Cardiac muscle cell (in vitro differentiated cells and primary cell): ENCODE measurements around the gene ASGR2. TPM values are rescaled to one million over a fixed set of nuclear protein-coding genes. Genes with fewer than 3 reads are reported as not detected.
"Not testable (repeated sequence)": the region's sequence is repeated elsewhere in the genome, so short reads cannot be mapped to it uniquely, and the experiment has no call there.

Experiments used
- DNase-seq, 2 donors: peaks; one replicate each; pipeline versions ENCODE4 v3.0.0 to v3.0.0-alpha.2; 2010 to 2017; ENCODE audit warnings: low read depth in 1 of 2, low spot score in 1 of 2
- H3K27ac ChIP-seq: fragments of 200-600 bp; sonication (generic); 2 replicates; pipeline ENCODE4 v1.5.1; 2016
- H3K27me3 ChIP-seq: fragments of 200-600 bp; sonication (generic); 2 replicates; pipeline ENCODE4 v1.6.0; 2016; ENCODE audit warnings: control low read depth
- H3K36me3 ChIP-seq: fragments of 200-600 bp; sonication (generic); 2 replicates; pipeline ENCODE4 v1.5.1; 2016; ENCODE audit warnings: control low read depth
- H3K4me1 ChIP-seq: fragments of 200-600 bp; sonication (generic); 2 replicates; pipeline ENCODE4 v1.8.1; 2017; ENCODE audit warnings: low read depth, mild to moderate bottlenecking, mixed run types
- H3K4me3 ChIP-seq: fragments of 200-600 bp; sonication (generic); 2 replicates; pipeline ENCODE4 v1.5.1; 2016; ENCODE audit warnings: mild to moderate bottlenecking
- H3K9me3 ChIP-seq: fragments of 200-600 bp; sonication (generic); 2 replicates; pipeline ENCODE4 v1.5.1; 2017; ENCODE audit warnings: low read depth, mild to moderate bottlenecking, control low read depth
- polyA plus RNA-seq: library from polyadenylated mRNA; unstranded; fragments of >200 nt; fragmentation: Nextera tagmentation; extraction: Ambion mirVana; gene quantifications from 2 replicates; pipeline ENCODE4 v1.2.1, GENCODE V29; 2016
- total RNA-seq: library from RNA; depleted of rRNA; stranded (reverse); fragments of >200 nt; gene quantifications from 2 replicates; pipeline ENCODE4 v1.2.3, GENCODE V29; 2016
- TF ChIP-seq, protein P1 (sequence below): IDR thresholded peaks from 2 replicates; pipeline ENCODE4 v1.5.1; 2012; ENCODE audit warnings: low read depth, mild to moderate bottlenecking, low read length

ASGR2 gene
- total and polyA plus RNA-seq, 2 experiments from 2014 or later: 0.10 TPM; not detected in 1

- no peaks in the 10 kb centered on the region for H3K36me3 ChIP-seq
- no peak for DNase-seq
- no peaks in the 10 kb centered on the region for H3K27me3 ChIP-seq
- no peak overlapping the region for H3K27ac ChIP-seq
- no peaks in the 10 kb centered on the region for H3K4me1 ChIP-seq
- no peaks in the 10 kb centered on the region for H3K9me3 ChIP-seq
- no peak overlapping the region for H3K4me3 ChIP-seq
- TF ChIP-seq, protein P1, sequence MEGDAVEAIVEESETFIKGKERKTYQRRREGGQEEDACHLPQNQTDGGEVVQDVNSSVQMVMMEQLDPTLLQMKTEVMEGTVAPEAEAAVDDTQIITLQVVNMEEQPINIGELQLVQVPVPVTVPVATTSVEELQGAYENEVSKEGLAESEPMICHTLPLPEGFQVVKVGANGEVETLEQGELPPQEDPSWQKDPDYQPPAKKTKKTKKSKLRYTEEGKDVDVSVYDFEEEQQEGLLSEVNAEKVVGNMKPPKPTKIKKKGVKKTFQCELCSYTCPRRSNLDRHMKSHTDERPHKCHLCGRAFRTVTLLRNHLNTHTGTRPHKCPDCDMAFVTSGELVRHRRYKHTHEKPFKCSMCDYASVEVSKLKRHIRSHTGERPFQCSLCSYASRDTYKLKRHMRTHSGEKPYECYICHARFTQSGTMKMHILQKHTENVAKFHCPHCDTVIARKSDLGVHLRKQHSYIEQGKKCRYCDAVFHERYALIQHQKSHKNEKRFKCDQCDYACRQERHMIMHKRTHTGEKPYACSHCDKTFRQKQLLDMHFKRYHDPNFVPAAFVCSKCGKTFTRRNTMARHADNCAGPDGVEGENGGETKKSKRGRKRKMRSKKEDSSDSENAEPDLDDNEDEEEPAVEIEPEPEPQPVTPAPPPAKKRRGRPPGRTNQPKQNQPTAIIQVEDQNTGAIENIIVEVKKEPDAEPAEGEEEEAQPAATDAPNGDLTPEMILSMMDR: no peak
These were observed 15.7 kb downstream of the ASGR2 start for GRCh38 chr17:7098802-7099459.

DNA sequence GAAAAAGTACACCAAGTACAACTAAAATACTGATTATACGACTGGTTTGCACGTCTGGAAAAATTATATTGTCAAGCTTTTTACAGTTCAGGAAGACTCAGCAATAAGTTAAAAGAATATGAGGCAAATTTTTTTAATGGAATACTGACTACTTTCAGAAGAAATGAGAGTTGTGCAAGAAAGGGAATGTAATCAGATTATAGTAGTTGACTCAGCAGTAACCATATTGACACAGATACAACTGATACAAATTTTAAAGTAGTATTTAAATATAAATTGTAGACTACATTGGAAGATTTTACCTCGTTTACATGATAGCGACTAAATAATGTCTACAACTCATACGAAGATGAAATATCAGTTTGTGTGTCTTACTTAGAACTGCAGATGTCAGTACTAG lies 16.7 kb downstream of the ASGR2 start:
- Histone ChIP-seq H3K27ac (no peak overlapping the region), H3K27me3 (no peaks in the 10 kb centered on the region), H3K9me3 (no peaks in the 10 kb centered on the region), H3K4me1 (no peaks in the 10 kb centered on the region), H3K36me3 (no peaks in the 10 kb centered on the region), H3K4me3 (no peak overlapping the region)
- no peak for DNase-seq
- TF ChIP-seq, protein P1: no peak

GRCh38 chr17:7095625-7096024 lies 19.0 kb downstream of the ASGR2 start:
- Histone ChIP-seq H3K36me3 (no peaks in the 10 kb centered on the region), H3K27me3 (no peaks in the 10 kb centered on the region)
- TF ChIP-seq, protein P1: no peak

DNA sequence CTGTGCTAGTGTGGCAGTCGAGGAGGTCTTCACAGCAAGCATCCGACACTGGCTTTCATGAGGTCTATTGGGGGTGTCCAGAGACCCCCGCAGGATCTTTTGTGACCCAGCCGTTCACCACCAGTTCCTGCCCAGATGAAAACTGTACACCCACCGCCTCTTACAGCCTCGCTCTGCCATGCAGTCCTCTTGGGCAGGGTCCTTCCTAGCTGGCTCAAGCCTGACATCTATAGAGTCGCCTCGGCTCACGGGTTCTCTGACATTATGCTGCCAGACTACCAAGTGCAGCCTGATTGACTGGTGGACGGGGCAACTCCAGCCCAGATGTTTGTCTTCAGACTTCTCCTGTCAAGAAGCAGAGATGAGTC lies 20.0 kb downstream of the ASGR2 start:
- H3K36me3 ChIP-seq: no peaks in the 10 kb centered on the region
- no peak for DNase-seq
- H3K9me3 ChIP-seq: no peaks in the 10 kb centered on the region
- H3K4me1 ChIP-seq: no peaks in the 10 kb centered on the region
- H3K27me3 ChIP-seq: no peaks in the 10 kb centered on the region
- no peak overlapping the region for H3K27ac ChIP-seq
- TF ChIP-seq, protein P1: no peak
- no peak overlapping the region for H3K4me3 ChIP-seq

More at GRCh38 chr17:7095625-7096024, 19.0 kb downstream of the ASGR2 start:
- no peak overlapping the region for H3K27ac ChIP-seq
- no peaks in the 10 kb centered on the region for H3K9me3 ChIP-seq
- DNase-seq: no peak
- no peaks in the 10 kb centered on the region for H3K4me1 ChIP-seq
- H3K4me3 ChIP-seq: no peak overlapping the region

- not testable (repeated sequence) for H3K36me3 ChIP-seq, H3K9me3 ChIP-seq, H3K27ac ChIP-seq, DNase-seq, H3K4me3 ChIP-seq, H3K27me3 ChIP-seq, H3K4me1 ChIP-seq
These were observed 23.2 kb downstream of the ASGR2 start for GRCh38 chr17:7091311-7092005.

DNA sequence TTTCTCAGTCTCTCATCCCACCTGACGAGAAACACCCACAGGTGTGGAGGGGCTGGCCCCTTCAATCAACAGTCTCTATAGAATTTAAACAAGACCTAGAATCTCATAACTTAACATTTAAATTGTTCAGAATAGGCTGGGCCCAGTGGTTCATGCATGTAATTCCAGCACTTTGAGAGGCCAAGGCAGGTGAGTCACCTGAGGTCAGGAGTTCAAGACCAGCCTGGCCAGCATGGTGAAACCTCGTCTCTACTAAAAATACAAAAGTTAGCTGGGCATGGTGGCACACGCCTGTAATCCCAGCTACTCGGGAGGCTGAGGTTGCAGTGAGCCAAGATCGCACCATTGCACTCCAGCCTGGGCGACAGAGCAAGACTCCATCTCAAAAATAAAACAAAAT lies 25.1 kb downstream of the ASGR2 start:
- H3K9me3 ChIP-seq, DNase-seq, H3K27me3 ChIP-seq, H3K36me3 ChIP-seq, H3K27ac ChIP-seq, H3K4me3 ChIP-seq, H3K4me1 ChIP-seq: not testable (repeated sequence)

DNA sequence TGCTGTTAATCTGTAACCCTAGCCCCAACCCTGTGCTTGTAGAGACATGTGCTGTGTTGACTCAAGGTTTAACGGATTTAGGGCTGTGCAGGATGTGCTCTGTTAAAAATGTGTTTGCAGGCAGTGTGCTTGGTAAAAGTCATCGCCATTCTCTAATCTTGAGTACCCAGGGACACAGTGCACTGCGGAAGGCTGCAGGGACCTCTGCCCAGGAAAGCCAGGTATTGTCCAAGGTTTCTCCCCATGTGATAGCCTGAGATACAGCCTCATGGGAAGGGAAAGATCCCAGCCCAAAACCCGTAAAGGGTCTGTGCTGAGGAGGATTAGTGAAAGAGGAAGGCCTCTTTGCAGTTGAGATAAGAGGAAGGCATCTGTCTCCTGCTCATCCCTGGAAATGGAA lies 26.2 kb downstream of the ASGR2 start:
- H3K4me1 ChIP-seq, H3K9me3 ChIP-seq, H3K36me3 ChIP-seq, H3K4me3 ChIP-seq, DNase-seq, H3K27ac ChIP-seq, H3K27me3 ChIP-seq: not testable (repeated sequence)
